ENCODE measurements around the gene FGF9.

DNA sequence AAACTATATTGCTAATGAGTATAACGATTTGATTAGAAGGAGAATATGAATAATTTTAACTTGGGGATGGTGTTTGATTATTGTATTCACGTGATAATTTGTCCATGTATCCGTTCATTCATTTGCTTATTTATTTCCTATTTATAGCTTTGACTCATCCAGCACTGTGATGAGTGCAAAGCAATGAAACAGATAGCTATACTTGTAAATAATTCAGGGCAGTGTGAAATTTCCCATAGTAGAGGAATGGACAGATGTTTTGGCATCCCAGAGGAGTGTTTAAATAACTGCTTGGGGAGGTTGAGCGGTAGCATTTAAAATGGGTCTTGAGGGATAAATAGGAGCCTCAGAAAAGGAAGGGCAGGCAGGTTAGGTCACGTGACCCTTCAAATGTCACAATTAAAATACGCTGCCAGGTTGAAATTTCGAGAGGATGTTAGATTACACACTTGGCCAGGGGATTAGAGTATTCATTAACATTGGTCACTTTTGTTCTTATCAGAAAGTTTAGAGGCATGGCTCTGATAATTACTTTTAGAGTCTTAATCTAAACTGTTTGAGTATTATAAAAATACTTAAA lies 14.7 kb downstream of the FGF9 start:
- TF ChIP-seq CTCF (IDR thresholded peaks at IDR 0.05; ENCODE audit: low read depth, low read length): no peak
- no peak for TF ChIP-seq EZH2phosphoT487 (IDR thresholded peaks at IDR 0.05; ENCODE audit: low read depth)

Data from OCI-LY3 (cell line).